Liver (tissue), 3 donors: ENCODE results near the gene NFIB.

Experiments used
- CTCF ChIP-seq: fragments of 150-350 bp; IDR thresholded peaks from 2 replicates; pipeline ENCODE4 v1.5.1; 2017; ENCODE audit warnings: improper control_type of control experiment, low read depth, low read length; ENCODE audit not compliant: missing input control
- EGR1 ChIP-seq, 2 donors: IDR thresholded peaks; 2 replicates each; pipeline ENCODE4 v1.6.1; 2016 to 2018; ENCODE audit warnings: antibody characterized with exemption in 2 of 2, low read depth in 2 of 2
- MAX ChIP-seq: IDR thresholded peaks from 2 replicates; pipeline ENCODE4 v1.6.1; 2016; ENCODE audit warnings: antibody characterized with exemption
- SP1 ChIP-seq: IDR thresholded peaks from 2 replicates; pipeline ENCODE4 v1.6.1; 2018; ENCODE audit warnings: antibody characterized with exemption, mild to moderate bottlenecking
- YY1 ChIP-seq: IDR thresholded peaks from 2 replicates; pipeline ENCODE4 v1.6.1; 2016; ENCODE audit warnings: antibody characterized with exemption, mild to moderate bottlenecking
- donor health status: healthy.
- donor health status: healthy.

- no peak for TF ChIP-seq SP1
- TF ChIP-seq CTCF, result no peak
- no peak for TF ChIP-seq EGR1 (IDR thresholded peaks at IDR 0.05; ENCODE audit: low read depth in 2 of 2)
- TF ChIP-seq YY1, result no peak
- no peak for TF ChIP-seq MAX
Observed at GRCh38 chr9:14131356-14132088, 182.4 kb downstream of the NFIB start.
